Suprapubic skin (tissue), 4 donors: ENCODE results near the gene PNKP. TPM values are rescaled to one million over a fixed set of nuclear protein-coding genes. Genes with fewer than 3 reads are reported as not detected.

Experiments used
- DNase-seq, 2 donors: peaks; one replicate each; pipeline ENCODE4 v3.0.0-alpha.2; 2019; ENCODE audit warnings: low spot score in 2 of 2
- H3K27ac ChIP-seq: fragments of 200-600 bp; sonication (generic); one replicate; pipeline ENCODE4 v1.5.1; 2019
- H3K27me3 ChIP-seq: fragments of 200-600 bp; sonication (generic); one replicate; pipeline ENCODE4 v1.5.1; 2019
- H3K36me3 ChIP-seq: fragments of 200-600 bp; sonication (generic); one replicate; pipeline ENCODE4 v1.5.1; 2019
- H3K4me1 ChIP-seq: fragments of 200-600 bp; sonication (generic); one replicate; pipeline ENCODE4 v1.5.1; 2019
- H3K4me3 ChIP-seq: fragments of 200-600 bp; sonication (generic); one replicate; pipeline ENCODE4 v1.5.1; 2019; ENCODE audit warnings: mild to moderate bottlenecking
- H3K9me3 ChIP-seq: fragments of 200-600 bp; sonication (generic); one replicate; pipeline ENCODE4 v1.5.1; 2019
- EP300 ChIP-seq: sonication (generic); formaldehyde crosslinking; IDR thresholded peaks from one replicate; pipeline ENCODE4 v1.6.1; 2017; ENCODE audit warnings: antibody characterized with exemption
- POLR2A ChIP-seq, 2 donors: fragments of 450-650 bp; IDR thresholded peaks; one replicate each; pipeline ENCODE4 v1.6.1; 2017; ENCODE audit warnings: antibody characterized with exemption in 2 of 2, mild to moderate bottlenecking in 2 of 2, moderate library complexity in 2 of 2
- POLR2AphosphoS5 ChIP-seq, 3 donors: sonication (generic); formaldehyde crosslinking; IDR thresholded peaks; one replicate each; pipeline ENCODE4 v1.6.1; 2017; ENCODE audit warnings: antibody characterized with exemption in 3 of 3
- WGBS: methylation state at CpG from one replicate; pipeline ENCODE4 v1.1.5; 2018; 5-methylcytosine and 5-hydroxymethylcytosine counted together
- total RNA-seq, 4 donors: library from RNA; depleted of rRNA; stranded (reverse); fragments of >200 nt; gene quantifications; one replicate each; pipeline ENCODE4 v1.1.0, GENCODE V29; 2016
- TF ChIP-seq, protein P1 (sequence below), 2 donors: fragments of 200-600 bp in 1 of 2; fragments of 450-650 bp in 1 of 2; sonication (generic) in 1 of 2; IDR thresholded peaks; one replicate each; pipeline ENCODE4 v1.5.1; 2016 to 2019; ENCODE audit warnings: antibody characterized with exemption in 2 of 2, mild to moderate bottlenecking in 1 of 2, moderate library complexity in 1 of 2

PNKP gene
- total RNA-seq, 4 donors from 2014 or later: 26.0 to 53.3 (median 40.5) TPM

DNA sequence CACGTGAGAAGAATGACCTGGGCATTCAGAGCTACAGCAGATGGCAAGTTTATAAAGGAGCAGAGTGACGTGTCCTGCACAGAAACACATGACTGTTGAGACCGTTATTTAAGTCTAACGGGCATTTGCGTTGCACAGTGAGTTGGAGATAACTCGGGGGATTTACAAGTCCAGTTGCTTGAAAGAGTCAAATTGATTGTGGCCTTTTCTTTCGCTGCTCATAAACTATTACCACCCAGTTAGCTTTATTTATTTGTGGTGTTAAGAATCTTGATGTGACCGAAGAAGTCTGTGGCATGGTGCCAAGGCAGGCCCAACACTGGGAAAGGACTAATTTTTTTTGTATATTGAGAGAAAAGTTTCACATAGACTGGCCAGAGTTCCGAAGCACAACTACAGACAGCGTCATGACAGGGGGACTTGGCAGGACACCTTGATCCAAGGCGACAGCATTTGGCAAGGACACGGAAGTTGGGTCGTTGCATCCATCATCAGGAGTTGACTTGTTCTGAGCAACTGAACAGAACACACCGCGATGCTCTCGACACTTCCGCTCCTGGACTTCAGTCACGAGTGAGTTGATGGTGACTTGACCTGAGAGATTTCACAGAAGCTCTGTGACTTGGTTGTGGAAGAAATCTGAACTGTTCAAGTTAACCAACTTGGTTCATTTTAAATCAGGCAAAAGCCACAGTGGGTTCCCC is 28.3 kb downstream of the PNKP start:
- TF ChIP-seq EP300 (no peak), POLR2A (IDR thresholded peaks at IDR 0.05) (no peak), POLR2AphosphoS5 (IDR thresholded peaks at IDR 0.05) (no peak)
- TF ChIP-seq, protein P1, sequence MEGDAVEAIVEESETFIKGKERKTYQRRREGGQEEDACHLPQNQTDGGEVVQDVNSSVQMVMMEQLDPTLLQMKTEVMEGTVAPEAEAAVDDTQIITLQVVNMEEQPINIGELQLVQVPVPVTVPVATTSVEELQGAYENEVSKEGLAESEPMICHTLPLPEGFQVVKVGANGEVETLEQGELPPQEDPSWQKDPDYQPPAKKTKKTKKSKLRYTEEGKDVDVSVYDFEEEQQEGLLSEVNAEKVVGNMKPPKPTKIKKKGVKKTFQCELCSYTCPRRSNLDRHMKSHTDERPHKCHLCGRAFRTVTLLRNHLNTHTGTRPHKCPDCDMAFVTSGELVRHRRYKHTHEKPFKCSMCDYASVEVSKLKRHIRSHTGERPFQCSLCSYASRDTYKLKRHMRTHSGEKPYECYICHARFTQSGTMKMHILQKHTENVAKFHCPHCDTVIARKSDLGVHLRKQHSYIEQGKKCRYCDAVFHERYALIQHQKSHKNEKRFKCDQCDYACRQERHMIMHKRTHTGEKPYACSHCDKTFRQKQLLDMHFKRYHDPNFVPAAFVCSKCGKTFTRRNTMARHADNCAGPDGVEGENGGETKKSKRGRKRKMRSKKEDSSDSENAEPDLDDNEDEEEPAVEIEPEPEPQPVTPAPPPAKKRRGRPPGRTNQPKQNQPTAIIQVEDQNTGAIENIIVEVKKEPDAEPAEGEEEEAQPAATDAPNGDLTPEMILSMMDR (IDR thresholded peaks at IDR 0.05): no peak
- H3K4me1 ChIP-seq: no peaks in the 10 kb centered on the region
- H3K9me3 ChIP-seq: no peaks in the 10 kb centered on the region
- H3K4me3 ChIP-seq: no peak overlapping the region
- H3K36me3 ChIP-seq: peaks cover 45% of the 10 kb centered on the region
- no peak overlapping the region for H3K27ac ChIP-seq
- H3K27me3 ChIP-seq: no peaks in the 10 kb centered on the region
- no peak for DNase-seq
- WGBS: 96% methylated on average over 18 of the region's 18 CpGs

DNA sequence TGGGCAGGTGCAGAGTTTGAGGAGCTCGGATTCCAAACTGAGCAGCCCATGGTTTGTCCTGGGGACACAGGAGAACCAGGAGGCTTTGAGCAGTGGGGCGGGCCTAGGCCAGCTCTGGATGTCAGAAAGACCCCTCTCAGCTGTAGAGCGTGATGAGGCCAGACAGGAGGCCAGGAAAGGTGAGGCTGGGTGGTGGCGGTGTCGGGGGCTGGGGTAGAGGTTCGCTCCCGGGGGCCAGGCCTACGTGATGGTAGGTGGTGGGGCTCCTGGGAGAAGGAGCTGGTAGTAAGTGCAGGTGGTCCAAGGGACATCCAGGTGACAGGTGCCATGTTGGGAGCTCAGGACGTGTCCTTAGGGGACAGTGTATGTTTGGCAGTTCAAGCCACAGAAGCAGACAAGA is 30.0 kb downstream of the PNKP start:
- Histone ChIP-seq H3K4me3 (no peak overlapping the region), H3K27me3 (no peaks in the 10 kb centered on the region), H3K4me1 (no peaks in the 10 kb centered on the region), H3K36me3 (peaks cover 61% of the 10 kb centered on the region), H3K27ac (no peak overlapping the region), H3K9me3 (no peaks in the 10 kb centered on the region)
- 87% methylated on average over 6 of the region's 9 CpGs for WGBS
- no peak for DNase-seq
- TF ChIP-seq EP300 (no peak), POLR2A (IDR thresholded peaks at IDR 0.05) (no peak), POLR2AphosphoS5 (IDR thresholded peaks at IDR 0.05) (no peak)
- TF ChIP-seq, protein P1 (IDR thresholded peaks at IDR 0.05): no peak

DNA sequence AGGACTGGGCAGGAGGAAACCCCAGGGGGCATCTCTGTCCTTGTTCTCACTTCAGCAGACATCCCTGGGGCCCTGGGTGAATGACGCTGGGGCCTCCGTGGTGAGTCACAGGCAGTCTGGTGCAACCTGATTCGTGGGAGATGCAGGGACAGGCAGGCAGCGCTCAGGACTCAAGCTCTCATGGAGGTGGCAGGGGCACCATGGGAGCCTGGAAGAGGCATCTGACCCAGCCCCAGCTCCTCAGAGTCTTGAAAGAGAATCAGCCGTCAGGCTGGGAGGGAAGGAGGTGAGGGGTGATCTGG is 30.4 kb downstream of the PNKP start:
- Histone ChIP-seq H3K27me3 (no peaks in the 10 kb centered on the region), H3K9me3 (no peaks in the 10 kb centered on the region), H3K36me3 (peaks cover 66% of the 10 kb centered on the region), H3K4me3 (no peak overlapping the region), H3K27ac (no peak overlapping the region), H3K4me1 (no peaks in the 10 kb centered on the region)
- 87% methylated on average over 5 of the region's 5 CpGs for WGBS
- no peak for TF ChIP-seq EP300
- no peak for TF ChIP-seq POLR2AphosphoS5 (IDR thresholded peaks at IDR 0.05)
- TF ChIP-seq POLR2A (IDR thresholded peaks at IDR 0.05): no peak
- TF ChIP-seq, protein P1 (IDR thresholded peaks at IDR 0.05): no peak
- DNase-seq: no peak

DNA sequence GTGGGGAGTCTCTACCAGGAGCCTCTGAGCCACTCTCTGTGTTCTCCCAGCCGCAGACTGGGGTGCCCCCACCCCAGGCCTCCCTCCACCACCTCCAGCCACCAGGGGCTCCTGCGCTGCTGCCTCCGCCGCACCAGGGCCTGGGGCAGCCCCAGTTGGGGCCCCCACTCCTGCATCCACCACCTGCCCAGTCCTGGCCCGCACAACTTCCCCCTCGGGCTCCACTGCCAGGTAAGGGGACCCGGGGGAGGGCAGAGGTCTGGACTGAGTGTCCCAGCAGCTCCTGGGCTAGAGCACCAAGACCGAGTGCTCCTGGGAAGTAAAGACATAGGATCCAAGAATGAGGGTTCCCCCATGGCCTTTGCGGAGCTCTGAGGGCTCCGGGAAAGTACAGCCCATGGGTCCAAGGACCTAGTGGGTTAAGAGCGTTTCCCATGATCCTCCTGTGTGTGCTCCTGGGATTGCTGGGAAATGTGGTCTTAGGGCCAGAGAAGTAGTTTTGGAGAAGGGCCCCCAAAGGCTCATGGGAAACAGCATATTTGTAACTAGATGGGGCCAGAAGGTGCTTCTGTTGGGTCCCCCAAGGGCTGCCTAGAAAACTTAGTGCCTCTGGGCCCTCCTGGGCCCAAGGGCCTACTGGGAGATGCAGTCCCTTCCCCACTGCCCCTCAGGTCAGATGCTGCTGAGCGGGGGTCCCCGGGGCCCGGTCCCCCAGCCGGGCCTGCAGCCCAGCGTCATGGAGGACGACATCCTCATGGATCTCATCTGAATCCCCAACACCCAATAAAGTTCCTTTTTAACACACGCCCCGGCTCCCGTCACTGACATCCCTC is 31.0 kb downstream of the PNKP start:
- peaks cover 71% of the 10 kb centered on the region for H3K36me3 ChIP-seq
- no peak for TF ChIP-seq POLR2A (IDR thresholded peaks at IDR 0.05)
- TF ChIP-seq, protein P1 (IDR thresholded peaks at IDR 0.05): no peak
- no peak overlapping the region for H3K27ac ChIP-seq
- no peak overlapping the region for H3K4me3 ChIP-seq
- DNase-seq: no peak
- no peaks in the 10 kb centered on the region for H3K9me3 ChIP-seq
- no peaks in the 10 kb centered on the region for H3K4me1 ChIP-seq
- no peaks in the 10 kb centered on the region for H3K27me3 ChIP-seq
- WGBS: 95% methylated on average over 18 of the region's 20 CpGs

DNA sequence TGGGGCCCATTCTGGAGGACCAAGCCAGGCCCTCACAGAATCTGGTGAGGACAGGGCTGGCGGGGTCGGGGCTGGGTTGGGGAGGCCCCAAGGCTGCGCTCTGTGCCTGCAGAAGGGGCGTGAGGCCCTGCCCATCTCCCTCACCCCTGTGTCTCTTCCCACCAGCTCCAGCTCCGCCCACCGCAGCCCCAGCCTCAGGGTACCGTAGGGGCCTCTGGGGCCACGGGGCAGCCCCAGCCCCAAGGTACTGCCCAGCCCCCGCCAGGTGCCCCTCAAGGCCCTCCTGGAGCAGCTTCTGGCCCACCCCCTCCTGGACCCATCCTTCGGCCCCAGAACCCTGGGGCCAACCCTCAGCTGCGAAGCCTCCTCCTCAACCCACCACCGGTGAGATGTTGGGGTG is 31.8 kb downstream of the PNKP start:
- no peak overlapping the region for H3K4me3 ChIP-seq
- no peak for DNase-seq
- H3K36me3 ChIP-seq: peaks cover 78% of the 10 kb centered on the region
- 92% methylated on average over 7 of the region's 12 CpGs for WGBS
- H3K27me3 ChIP-seq: no peaks in the 10 kb centered on the region
- H3K9me3 ChIP-seq: no peaks in the 10 kb centered on the region
- H3K4me1 ChIP-seq: no peaks in the 10 kb centered on the region
- TF ChIP-seq EP300 (no peak), POLR2AphosphoS5 (IDR thresholded peaks at IDR 0.05) (no peak), POLR2A (IDR thresholded peaks at IDR 0.05) (no peak)
- TF ChIP-seq, protein P1 (IDR thresholded peaks at IDR 0.05): no peak
- no peak overlapping the region for H3K27ac ChIP-seq
